K562 (cell line): ENCODE data around the gene LRRC71. TPM values are rescaled to one million over a fixed set of nuclear protein-coding genes. Genes with fewer than 3 reads are reported as not detected.
A peak's percentile ranks its signal among the peaks of the same experiment; 100 is the strongest.

ENCODE experiments used
- ASH1L ChIP-seq: fragments of 450-650 bp; IDR thresholded peaks from 2 replicates; pipeline ENCODE4 v1.6.1; 2018; ENCODE audit warnings: borderline replicate concordance, mild to moderate bottlenecking, low read depth; ENCODE audit not compliant: partially characterized antibody
- CCAR2 ChIP-seq: fragments of 200-400 bp; formaldehyde crosslinking; IDR thresholded peaks from 2 replicates; pipeline ENCODE4 v1.6.1; 2017; ENCODE audit warnings: mild to moderate bottlenecking, low read depth, low read length
- CTBP1 ChIP-seq: fragments of 450-650 bp; IDR thresholded peaks from 2 replicates; pipeline ENCODE4 v1.6.1; 2016; ENCODE audit warnings: borderline replicate concordance
- ELF4 ChIP-seq: fragments of 450-650 bp; formaldehyde crosslinking; IDR thresholded peaks from 2 replicates; pipeline ENCODE4 v1.4.0; 2022; ENCODE audit warnings: missing genetic modification characterization
- FOXK2 ChIP-seq, 2 experiments: fragments of 450-650 bp; IDR thresholded peaks in 1 of 2; conservative IDR thresholded peaks in 1 of 2; 2 replicates each; pipeline ENCODE4 v1.6.1; 2016; ENCODE audit warnings: low read depth in 2 of 2, mild to moderate bottlenecking in 1 of 2
- HMG20B ChIP-seq: fragments of 250-450 bp; sonication (Bioruptor Pico); IDR thresholded peaks from 2 replicates; pipeline ENCODE4 v1.5.0; 2021; ENCODE audit warnings: mild to moderate bottlenecking
- PKNOX1 ChIP-seq: fragments of 450-650 bp; IDR thresholded peaks from 2 replicates; pipeline ENCODE4 v1.6.1; 2016
- PREB ChIP-seq: sonication (generic); formaldehyde crosslinking; IDR thresholded peaks from 2 replicates; pipeline ENCODE4 v1.8.1; 2023; ENCODE audit warnings: mild to moderate bottlenecking, missing genetic modification reagents
- RB1 ChIP-seq: fragments of 450-650 bp; IDR thresholded peaks from 2 replicates; pipeline ENCODE4 v1.6.1; 2017; ENCODE audit warnings: low read depth, mild to moderate bottlenecking
- SAFB ChIP-seq: fragments of 200-400 bp; formaldehyde crosslinking; IDR thresholded peaks from 2 replicates; pipeline ENCODE4 v1.6.1; 2017; ENCODE audit warnings: low read depth, low read length, borderline replicate concordance
- SMAD1 ChIP-seq: fragments of 150-350 bp; IDR thresholded peaks from 2 replicates; pipeline ENCODE4 v1.6.1; 2014; ENCODE audit warnings: low read length, low read depth; ENCODE audit not compliant: partially characterized antibody
- THAP12 ChIP-seq: fragments of 250-450 bp; sonication (Bioruptor Pico); IDR thresholded peaks from 2 replicates; pipeline ENCODE4 v1.9.0; 2021; ENCODE audit warnings: mild to moderate bottlenecking, inconsistent platforms
- THRAP3 ChIP-seq: fragments of 450-650 bp; IDR thresholded peaks from 2 replicates; pipeline ENCODE4 v1.6.1; 2016; ENCODE audit warnings: mild to moderate bottlenecking, inconsistent platforms, borderline replicate concordance
- USF2 ChIP-seq: sonication (generic); formaldehyde crosslinking; IDR thresholded peaks from 2 replicates; pipeline ENCODE4 v1.5.0; 2020; ENCODE audit warnings: missing genetic modification reagents
- ZBTB49 ChIP-seq: sonication (generic); formaldehyde crosslinking; IDR thresholded peaks from 2 replicates; pipeline ENCODE4 v1.8.0; 2022; ENCODE audit warnings: missing genetic modification reagents, mild to moderate bottlenecking, borderline replicate concordance
- ZFPM2 ChIP-seq: fragments of 250-450 bp; sonication (Bioruptor Pico); IDR thresholded peaks from 2 replicates; pipeline ENCODE4 v1.5.1; 2022; ENCODE audit warnings: mild to moderate bottlenecking
- ZNF175 ChIP-seq: fragments of 200-800 bp; sonication (Bioruptor generic); IDR thresholded peaks from 2 replicates; pipeline ENCODE4 v1.6.1; 2016; ENCODE audit warnings: low read depth, mild to moderate bottlenecking, missing genetic modification characterization, missing compliant biosample characterization
- ZNF280A ChIP-seq: fragments of 450-650 bp; IDR thresholded peaks from 2 replicates; pipeline ENCODE4 v1.6.1; 2018; ENCODE audit warnings: mild to moderate bottlenecking, low read depth; ENCODE audit not compliant: partially characterized antibody
- ZNF324 ChIP-seq: fragments of 250-450 bp; sonication (Bioruptor Pico); IDR thresholded peaks from 2 replicates; pipeline ENCODE4 v1.4.0; 2020; ENCODE audit warnings: mild to moderate bottlenecking
- ZNF766 ChIP-seq: fragments of 200-800 bp; sonication (Bioruptor generic); conservative IDR thresholded peaks from 2 replicates; pipeline ENCODE4 v1.6.1; 2016; ENCODE audit warnings: missing genetic modification characterization, missing compliant biosample characterization
- polyA plus RNA-seq, 8 experiments: library from polyadenylated mRNA; depleted of rRNA in 4 of 8; stranded (reverse) in 5 of 8; unstranded in 3 of 8; fragments of >200 nt; fragmentation: Nextera tagmentation in 2 of 8; fragmentation: Illumina TruSeq in 1 of 8; extraction: Ambion mirVana in 2 of 8; extraction: Trizol in 1 of 8; gene quantifications; 2 replicates each; pipeline versions ENCODE4 v1.2.1 to v1.2.3, GENCODE V29; 2011 to 2014; ENCODE audit warnings: inconsistent platforms in 1 of 8, missing spikeins in 1 of 8
- total RNA-seq, 7 experiments: library from RNA; depleted of rRNA in 6 of 7; stranded (reverse); fragments of >200 nt in 6 of 7; fragmentation: Illumina TruSeq in 2 of 7; extraction: Trizol in 2 of 7; gene quantifications; 2 replicates each; pipeline versions ENCODE4 v1.2.1 to v1.2.3, GENCODE V29; 2011 to 2021; ENCODE audit warnings: low replicate concordance in 1 of 7

Gene LRRC71
- total and polyA plus RNA-seq, 9 of the 15 experiments (the other 6 are each of a cell fraction or from before 2014, with no cell fraction given) = 0.06 to 1.2 (median 0.51) TPM; not detected in 1

GRCh38 chr1:156959414-156959813, 39.0 kb downstream of the LRRC71 start (continued):
- peak; percentile 92 for TF ChIP-seq PKNOX1
- TF ChIP-seq RB1 = no peak
- TF ChIP-seq SMAD1 = no peak
- 0 out of 2 replicates have a peak, but pooled peaks have one; percentile 5 for TF ChIP-seq USF2 (CRISPR knock-in tag)
- no peak for TF ChIP-seq ZFPM2
- 0 out of 4 replicates have a peak, but pooled peaks have one; percentile 15 to 38 for TF ChIP-seq FOXK2 (conservative IDR thresholded peaks at IDR 0.05 in 1 of 2, IDR thresholded peaks at IDR 0.05 in 1 of 2; ENCODE audit: low read depth in 2 of 2)
- TF ChIP-seq ASH1L = no peak
- TF ChIP-seq THAP12 (CRISPR knock-in tag) = no peak
- no peak for TF ChIP-seq CCAR2
- no peak for TF ChIP-seq HMG20B (CRISPR knock-in tag)
- no peak for TF ChIP-seq SAFB
- TF ChIP-seq ZNF324 (CRISPR knock-in tag) = no peak
- no peak for TF ChIP-seq ZNF280A
- TF ChIP-seq THRAP3 = no peak
- peak; percentile 22; the same call in 1 of the 2 replicates for TF ChIP-seq CTBP1
- TF ChIP-seq ZBTB49 = no peak
- no peak for TF ChIP-seq PREB (CRISPR knock-in tag)
- TF ChIP-seq ZNF766 (CRISPR knock-in tag) = no peak
- no peak for TF ChIP-seq ELF4 (CRISPR knock-in tag)
- TF ChIP-seq ZNF175 (CRISPR knock-in tag) = no peak
